Memory B cell (primary cell): Measurements from ENCODE around the gene EPB41L2.

ENCODE experiments used
- ATAC-seq: fragments of 150-1000 bp; cut with Tn5 transposase; 2 replicates; pipeline ENCODE4 v1.10.0; 2021; ENCODE audit warnings: low read depth, mild to moderate bottlenecking, moderate library complexity
- DNase-seq, 2 donors: peaks; one replicate each; pipeline ENCODE4 v3.0.0; 2022; ENCODE audit warnings: low spot score in 2 of 2
- H3K27ac Mint-ChIP-seq: one replicate; pipeline ENCODE4 v1.8.0; 2022; ENCODE audit warnings: mild to moderate bottlenecking, moderate library complexity, mixed read lengths
- H3K27me3 Mint-ChIP-seq: one replicate; pipeline ENCODE4 v1.8.0; 2022; ENCODE audit warnings: mixed read lengths
- H3K36me3 Mint-ChIP-seq: one replicate; pipeline ENCODE4 v1.8.0; 2022; ENCODE audit warnings: mild to moderate bottlenecking, mixed read lengths
- H3K4me1 Mint-ChIP-seq: one replicate; pipeline ENCODE4 v1.8.0; 2022; ENCODE audit warnings: mixed read lengths
- H3K4me3 Mint-ChIP-seq: one replicate; pipeline ENCODE4 v1.8.0; 2022; ENCODE audit warnings: mild to moderate bottlenecking, moderate library complexity, mixed read lengths
- H3K9me3 Mint-ChIP-seq: one replicate; pipeline ENCODE4 v1.8.0; 2022; ENCODE audit warnings: mixed read lengths

Gene EPB41L2

GRCh38 chr6:130893766-130894165 is 169.3 kb downstream of the EPB41L2 start:
- no peak overlapping the region for H3K27ac Mint-ChIP-seq
- no peak overlapping the region for H3K4me3 Mint-ChIP-seq
- H3K4me1 Mint-ChIP-seq: peaks cover 8% of the 10 kb centered on the region
- ATAC-seq (no peak), DNase-seq (no peak)
- peaks cover 10% of the 10 kb centered on the region for H3K36me3 Mint-ChIP-seq
- H3K9me3 Mint-ChIP-seq: no peaks in the 10 kb centered on the region
- no peaks in the 10 kb centered on the region for H3K27me3 Mint-ChIP-seq

DNA sequence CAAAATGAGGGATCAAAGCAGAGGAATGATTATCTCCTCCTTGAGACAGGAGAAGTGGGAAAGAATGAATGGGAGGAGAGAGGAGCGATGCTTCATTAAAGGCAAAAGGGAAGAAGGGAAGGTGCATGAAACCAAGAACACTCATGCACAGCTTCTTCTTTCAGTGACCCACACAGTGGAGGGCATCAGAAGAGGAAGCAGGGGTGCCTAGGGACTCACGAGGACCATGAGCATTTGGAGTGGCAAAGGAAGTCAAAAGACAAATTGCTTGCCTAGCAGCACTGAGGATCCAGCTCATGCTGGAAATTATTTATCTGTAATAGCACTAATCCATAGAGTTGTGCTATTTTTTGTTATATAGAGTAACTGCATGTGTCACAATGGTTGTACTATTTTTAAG is 169.8 kb downstream of the EPB41L2 start:
- DNase-seq: no peak
- no peaks in the 10 kb centered on the region for H3K27me3 Mint-ChIP-seq
- no peaks in the 10 kb centered on the region for H3K9me3 Mint-ChIP-seq
- no peak overlapping the region for H3K4me3 Mint-ChIP-seq
- H3K27ac Mint-ChIP-seq: no peak overlapping the region
- H3K36me3 Mint-ChIP-seq: peaks cover 9% of the 10 kb centered on the region
- ATAC-seq: no peak
- H3K4me1 Mint-ChIP-seq: peaks cover 8% of the 10 kb centered on the region

DNA sequence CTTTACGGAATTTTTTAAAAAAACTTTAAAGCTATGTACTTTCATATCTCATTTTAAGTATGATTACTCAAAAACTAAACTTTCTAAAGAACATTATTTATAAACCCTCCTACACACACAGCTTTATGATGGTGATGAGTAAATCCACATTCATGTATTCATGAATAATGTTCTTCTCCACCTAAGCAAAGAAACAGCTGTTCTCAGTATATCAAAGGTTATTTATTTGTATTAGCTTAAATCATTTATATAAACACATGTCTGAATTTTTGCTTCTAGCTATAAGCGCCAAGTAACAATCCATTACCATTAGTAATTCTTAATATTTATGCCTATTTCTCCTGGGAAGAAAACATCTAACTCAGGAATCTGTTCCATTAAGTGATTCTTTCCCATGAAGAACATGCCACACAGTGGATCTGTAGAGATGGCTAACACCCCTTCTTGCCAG is 172.5 kb downstream of the EPB41L2 start:
- no peak for ATAC-seq
- no peak overlapping the region for H3K27ac Mint-ChIP-seq
- H3K36me3 Mint-ChIP-seq: peaks cover 9% of the 10 kb centered on the region

GRCh38 chr6:130889423-130889822 is 173.6 kb downstream of the EPB41L2 start:
- ATAC-seq: no peak
- peaks cover 8% of the 10 kb centered on the region for H3K4me1 Mint-ChIP-seq

More for the DNA sequence above, 172.5 kb downstream of the EPB41L2 start:
- no peak for DNase-seq
- Mint-ChIP-seq H3K4me3 (no peak overlapping the region), H3K27me3 (no peaks in the 10 kb centered on the region), H3K9me3 (no peaks in the 10 kb centered on the region), H3K4me1 (peaks cover 8% of the 10 kb centered on the region)

DNA sequence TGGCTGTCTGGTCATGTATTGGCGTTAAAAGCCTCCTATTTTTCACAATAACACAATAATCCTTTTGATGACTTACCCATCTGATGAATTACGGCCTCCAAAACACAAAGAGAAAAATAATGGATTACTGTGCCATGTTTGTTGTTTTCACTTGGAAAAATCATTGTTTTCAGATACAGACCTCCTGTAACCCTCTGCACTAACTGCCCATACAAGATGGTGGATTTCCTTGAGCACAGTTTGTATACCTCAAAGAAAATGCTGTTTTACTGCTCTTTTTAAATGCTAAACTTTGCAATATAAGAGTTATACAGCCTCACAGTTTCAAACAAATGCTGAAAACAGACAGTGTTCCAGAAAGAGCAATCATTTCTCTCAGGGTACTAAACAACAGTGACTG is 174.8 kb downstream of the EPB41L2 start:
- Mint-ChIP-seq H3K27ac (peak overlapping the region; percentile 26), H3K9me3 (no peaks in the 10 kb centered on the region), H3K27me3 (no peaks in the 10 kb centered on the region), H3K4me1 (peaks cover 3% of the 10 kb centered on the region), H3K4me3 (no peak overlapping the region), H3K36me3 (peaks cover 4% of the 10 kb centered on the region)
- ATAC-seq (no peak), DNase-seq (no peak)

More at GRCh38 chr6:130889423-130889822, 173.6 kb downstream of the EPB41L2 start:
- Mint-ChIP-seq H3K4me3 (no peak overlapping the region), H3K9me3 (no peaks in the 10 kb centered on the region), H3K36me3 (peaks cover 9% of the 10 kb centered on the region), H3K27ac (no peak overlapping the region), H3K27me3 (no peaks in the 10 kb centered on the region)
- DNase-seq: no peak

DNA sequence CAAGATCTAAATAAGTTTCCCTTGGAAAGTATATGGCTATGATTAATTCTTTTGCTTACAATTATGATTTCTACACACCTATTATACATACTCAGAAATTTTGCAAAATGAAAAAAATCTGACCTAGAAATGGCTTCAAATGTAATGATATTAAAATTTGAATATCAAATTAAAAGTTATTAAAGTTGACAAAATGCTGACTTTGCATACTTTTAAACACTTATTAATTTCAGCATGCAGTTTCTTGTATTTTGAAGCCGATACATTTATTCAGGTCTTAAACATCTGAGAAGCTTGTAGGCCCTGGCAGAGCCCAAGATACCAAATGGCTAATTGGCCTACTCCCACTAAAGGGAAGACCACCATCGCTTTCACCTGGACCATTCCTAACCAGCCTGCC is 176.1 kb downstream of the EPB41L2 start:
- Mint-ChIP-seq H3K36me3 (peaks cover 3% of the 10 kb centered on the region), H3K4me1 (no peaks in the 10 kb centered on the region), H3K27me3 (no peaks in the 10 kb centered on the region), H3K27ac (no peak overlapping the region), H3K9me3 (no peaks in the 10 kb centered on the region), H3K4me3 (no peak overlapping the region)
- DNase-seq: no peak
- no peak for ATAC-seq

GRCh38 chr6:130885392-130886192 is 177.5 kb downstream of the EPB41L2 start:
- Mint-ChIP-seq H3K4me1 (no peaks in the 10 kb centered on the region), H3K27me3 (no peaks in the 10 kb centered on the region), H3K9me3 (no peaks in the 10 kb centered on the region), H3K27ac (no peak overlapping the region), H3K36me3 (peaks cover 3% of the 10 kb centered on the region), H3K4me3 (no peak overlapping the region)
- ATAC-seq (peak; percentile 87), DNase-seq (peak; percentile 75 to 79)

GRCh38 chr6:130882370-130882769 is 180.7 kb downstream of the EPB41L2 start:
- no peak overlapping the region for H3K4me3 Mint-ChIP-seq
- no peak for ATAC-seq
- H3K4me1 Mint-ChIP-seq: no peaks in the 10 kb centered on the region

GRCh38 chr6:130879826-130880225 is 183.2 kb downstream of the EPB41L2 start:
- no peak for ATAC-seq
- Mint-ChIP-seq H3K27me3 (no peaks in the 10 kb centered on the region), H3K36me3 (peaks cover 3% of the 10 kb centered on the region), H3K4me3 (no peak overlapping the region), H3K9me3 (no peaks in the 10 kb centered on the region), H3K27ac (no peak overlapping the region), H3K4me1 (no peaks in the 10 kb centered on the region)
- DNase-seq: no peak

More at GRCh38 chr6:130882370-130882769, 180.7 kb downstream of the EPB41L2 start:
- Mint-ChIP-seq H3K27ac (no peak overlapping the region), H3K27me3 (no peaks in the 10 kb centered on the region), H3K36me3 (peaks cover 3% of the 10 kb centered on the region), H3K9me3 (no peaks in the 10 kb centered on the region)
- DNase-seq: no peak

DNA sequence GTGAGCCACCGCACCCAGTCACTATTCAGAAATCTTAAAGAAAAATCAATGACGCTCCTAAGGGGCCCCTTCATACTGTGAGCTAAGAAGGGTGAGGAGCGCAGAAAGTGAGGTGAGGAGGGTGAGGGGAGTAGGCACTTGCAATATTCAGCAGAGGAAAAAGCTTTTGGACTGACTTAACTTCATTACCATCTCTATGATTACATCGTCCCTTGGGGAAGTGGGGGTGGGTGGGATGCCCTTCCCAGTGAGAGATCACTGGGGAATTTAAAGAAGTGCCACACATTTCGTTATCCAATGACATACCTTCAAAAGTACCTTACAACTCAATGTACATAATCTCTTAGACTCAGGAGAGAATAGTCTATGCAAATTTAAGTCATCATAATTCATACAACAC is 189.3 kb downstream of the EPB41L2 start:
- Mint-ChIP-seq H3K4me3 (no peak overlapping the region), H3K9me3 (no peaks in the 10 kb centered on the region), H3K27ac (no peak overlapping the region), H3K4me1 (peaks cover 7% of the 10 kb centered on the region), H3K27me3 (no peaks in the 10 kb centered on the region), H3K36me3 (peaks cover 10% of the 10 kb centered on the region)
- DNase-seq (no peak), ATAC-seq (no peak)

DNA sequence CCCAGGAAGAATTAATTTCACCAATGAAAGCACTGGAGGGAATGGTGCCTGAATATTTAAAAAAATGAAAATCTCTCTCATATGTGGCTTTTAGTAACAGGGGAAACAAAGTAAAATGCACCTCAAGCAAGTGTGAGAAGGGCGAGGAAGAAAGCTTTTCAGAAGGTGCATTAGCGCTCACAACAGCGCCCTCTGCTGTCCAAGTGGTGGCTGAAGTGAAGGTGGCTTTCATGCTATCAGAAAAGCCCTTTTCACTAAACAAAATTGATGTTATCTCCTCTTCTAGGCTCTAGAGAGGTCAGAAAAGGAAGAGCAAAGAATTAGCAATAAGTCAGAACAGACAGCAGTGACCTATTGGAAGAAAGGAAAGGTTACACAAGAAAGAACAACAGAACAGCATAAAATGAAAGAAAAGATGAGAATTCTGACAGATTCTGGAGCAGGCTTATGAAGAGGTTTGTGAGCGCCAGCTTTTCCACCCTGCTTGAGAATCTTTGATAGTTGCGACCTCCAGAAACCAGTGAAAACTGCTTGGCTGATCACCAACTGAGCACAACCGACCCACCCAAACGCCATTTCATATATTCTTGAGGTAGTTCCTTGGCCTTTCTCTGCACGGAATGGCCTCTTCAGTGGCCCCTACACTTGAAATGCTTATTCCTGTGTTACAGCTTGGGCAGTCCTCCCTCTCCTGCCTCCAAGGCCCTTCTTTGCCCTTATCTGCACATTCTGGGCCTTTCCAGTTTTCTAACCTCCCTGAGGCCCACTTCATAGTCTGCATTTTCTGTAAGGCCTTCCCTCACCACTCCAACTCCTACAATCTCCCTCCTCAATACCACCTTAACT is 190.6 kb downstream of the EPB41L2 start:
- H3K27me3 Mint-ChIP-seq: no peaks in the 10 kb centered on the region
- ATAC-seq: peak; percentile 46
- no peak overlapping the region for H3K27ac Mint-ChIP-seq
- H3K4me3 Mint-ChIP-seq: no peak overlapping the region
- H3K9me3 Mint-ChIP-seq: no peaks in the 10 kb centered on the region
- peaks cover 7% of the 10 kb centered on the region for H3K4me1 Mint-ChIP-seq
- peaks cover 10% of the 10 kb centered on the region for H3K36me3 Mint-ChIP-seq
- peak; percentile 55 to 63 for DNase-seq

- ATAC-seq: no peak
Measured at GRCh38 chr6:130870179-130870880, 192.7 kb downstream of the EPB41L2 start.

DNA sequence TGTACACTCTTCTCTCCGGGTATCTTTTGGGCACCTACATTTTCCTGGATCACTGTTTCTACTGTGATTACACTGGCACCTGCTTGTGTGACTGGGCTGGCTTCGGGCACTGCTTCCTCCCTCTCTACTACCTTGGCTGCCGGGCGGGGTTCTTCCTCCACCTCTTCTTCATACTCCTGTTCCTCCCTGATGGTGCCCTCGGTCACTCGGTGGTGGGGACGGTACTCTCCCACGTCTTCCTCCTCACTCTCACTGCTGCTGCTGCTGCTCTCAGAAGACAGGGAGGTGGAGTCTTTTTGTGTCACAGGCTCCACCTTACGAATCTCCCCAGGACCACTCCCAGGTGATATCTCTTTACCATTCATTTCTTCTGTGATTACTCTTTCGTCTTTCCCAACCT is 193.4 kb downstream of the EPB41L2 start:
- H3K36me3 Mint-ChIP-seq: peaks cover 19% of the 10 kb centered on the region
- no peak for ATAC-seq
- DNase-seq: no peak
- H3K27me3 Mint-ChIP-seq: peaks cover 1% of the 10 kb centered on the region
- H3K4me3 Mint-ChIP-seq: no peak overlapping the region
- no peak overlapping the region for H3K27ac Mint-ChIP-seq
- H3K9me3 Mint-ChIP-seq: no peaks in the 10 kb centered on the region
- peaks cover 7% of the 10 kb centered on the region for H3K4me1 Mint-ChIP-seq

More at GRCh38 chr6:130870179-130870880, 192.7 kb downstream of the EPB41L2 start:
- Mint-ChIP-seq H3K9me3 (no peaks in the 10 kb centered on the region), H3K4me1 (peaks cover 7% of the 10 kb centered on the region), H3K27me3 (peaks cover 1% of the 10 kb centered on the region), H3K4me3 (no peak overlapping the region), H3K27ac (no peak overlapping the region), H3K36me3 (peaks cover 17% of the 10 kb centered on the region)
- DNase-seq: no peak

GRCh38 chr6:130865793-130866192 is 197.3 kb downstream of the EPB41L2 start:
- no peak overlapping the region for H3K4me3 Mint-ChIP-seq
- no peak for DNase-seq
- H3K9me3 Mint-ChIP-seq: no peaks in the 10 kb centered on the region
- ATAC-seq: no peak
- H3K4me1 Mint-ChIP-seq: peaks cover 4% of the 10 kb centered on the region
- no peak overlapping the region for H3K27ac Mint-ChIP-seq
- peaks cover 27% of the 10 kb centered on the region for H3K36me3 Mint-ChIP-seq
- H3K27me3 Mint-ChIP-seq: peaks cover 1% of the 10 kb centered on the region
